Skeletal muscle cell (primary cell): ENCODE data around the gene INSR.
"Not testable (repeated sequence)": the region's sequence is repeated elsewhere in the genome, so short reads cannot be mapped to it uniquely, and the experiment has no call there.

ENCODE experiments used
- DNase-seq: peaks from one replicate; pipeline ENCODE4 v3.0.0-alpha.2; 2010; ENCODE audit warnings: low read depth
- H3K4me3 ChIP-seq: 2 replicates; pipeline ENCODE4 v1.5.1; 2011; ENCODE audit warnings: low read depth, mild to moderate bottlenecking, control low read depth, low read length, moderate library complexity

The INSR gene

DNA sequence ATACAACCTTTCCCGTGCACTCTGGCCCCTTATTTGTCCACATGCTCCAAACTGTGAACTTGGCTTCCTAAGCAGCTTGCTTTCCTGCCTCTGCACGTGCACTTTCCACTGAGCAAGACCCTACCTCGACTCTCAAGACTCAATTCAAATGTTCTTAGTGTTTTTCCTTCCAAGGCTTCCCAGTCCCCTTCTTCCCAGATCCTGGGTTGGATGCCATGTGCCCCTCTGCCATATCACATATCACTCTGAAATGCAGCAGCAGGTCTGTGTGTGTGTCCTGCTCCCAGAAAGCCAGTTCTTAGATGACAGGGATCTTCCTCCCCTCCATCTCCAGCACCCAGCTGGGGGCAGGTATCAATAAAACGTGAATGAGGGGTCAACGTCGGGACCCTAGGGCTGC, 221.7 kb downstream of the INSR start:
- no peak for DNase-seq
- no peak overlapping the region for H3K4me3 ChIP-seq

DNA sequence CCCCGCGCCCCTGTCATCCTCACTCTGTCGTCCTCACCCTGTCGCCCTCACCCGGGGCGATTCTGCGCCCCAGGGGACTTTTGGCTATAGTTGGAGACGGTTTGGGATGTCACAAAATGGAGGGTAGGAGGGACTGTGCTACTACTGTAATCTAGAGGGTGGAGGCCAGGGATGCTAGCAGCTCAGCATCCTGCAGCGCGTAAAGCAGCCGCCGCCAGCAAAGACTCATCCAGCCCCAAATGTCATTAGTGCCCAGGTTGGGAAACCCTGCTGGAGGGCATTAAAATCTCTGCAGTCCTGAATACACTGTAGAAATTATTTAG, 224.3 kb downstream of the INSR start:
- H3K4me3 ChIP-seq, result peak overlapping the region; percentile 89
- DNase-seq, result no peak

DNA sequence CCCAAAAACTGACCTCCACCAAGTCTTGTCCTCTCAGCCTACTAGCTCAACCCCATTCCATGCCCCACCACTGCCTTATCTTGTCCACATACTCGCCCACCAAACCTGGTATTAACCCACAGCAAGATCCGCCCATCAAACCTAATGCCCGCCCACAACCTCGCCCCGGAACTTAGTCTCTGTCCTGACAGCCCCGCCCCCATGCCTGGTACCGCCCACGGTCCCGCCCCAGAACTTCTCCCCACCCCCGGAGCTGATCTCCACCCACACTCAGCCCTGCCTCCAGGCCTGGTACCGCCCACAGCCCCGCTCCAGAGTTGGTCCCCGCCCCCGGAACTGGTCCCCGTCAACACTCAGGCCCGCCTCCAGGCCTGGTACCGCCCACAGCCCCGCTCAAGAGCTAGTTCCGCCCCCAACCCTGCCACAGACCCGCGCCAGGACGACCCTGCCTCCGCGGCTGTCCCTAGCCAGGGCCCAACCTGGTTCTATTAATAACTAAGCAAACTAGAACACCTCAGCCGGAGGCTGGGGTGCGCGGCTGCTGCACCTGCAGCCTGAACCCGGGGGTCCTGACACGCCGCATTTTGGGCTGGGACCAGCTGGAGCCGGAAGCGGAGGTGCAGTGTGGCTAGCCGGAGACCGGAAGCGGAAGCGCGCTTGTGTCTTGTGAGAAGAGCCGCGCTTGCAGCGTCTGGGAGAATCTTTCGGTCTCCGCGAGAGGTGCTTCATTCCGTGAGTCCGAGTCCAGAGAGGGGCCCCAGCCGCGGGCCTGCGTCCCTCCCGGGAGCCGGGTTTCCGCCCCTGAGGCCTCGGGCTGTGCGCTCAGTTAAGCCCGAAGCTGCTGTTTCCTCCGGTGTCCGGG, 224.9 kb downstream of the INSR start, which contains the start of gene ZNF557:
TSS of gene ZNF557 (plus strand) at position 662 of the 862 bp plus-strand sequence. CDS start 5,372 bp downstream, outside the sequence.
- DNase-seq, result peak; percentile 86
- peak within 1 kb of the TSS; percentile 89 for H3K4me3 ChIP-seq

DNA sequence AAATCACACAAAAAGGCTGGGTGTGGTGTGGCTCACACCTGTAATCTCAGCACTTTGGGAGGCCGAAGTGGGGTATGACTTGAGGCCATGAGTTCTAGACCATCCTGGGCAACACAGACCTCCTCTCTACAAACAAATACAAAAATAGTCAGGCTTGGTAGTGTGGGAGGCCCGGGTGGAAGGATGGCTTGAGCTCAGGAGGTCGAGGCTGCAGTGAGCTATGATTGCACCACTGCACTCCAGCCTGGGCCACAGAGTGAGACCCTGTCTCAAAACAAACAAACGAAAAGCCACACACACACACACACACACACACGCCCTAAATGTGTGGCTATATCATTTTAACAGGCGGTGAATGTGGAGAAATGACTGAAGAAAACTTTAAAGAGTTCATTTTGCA, 225.6 kb downstream of the INSR start:
- DNase-seq, result no peak
- H3K4me3 ChIP-seq, result peak overlapping the region; percentile 26

DNA sequence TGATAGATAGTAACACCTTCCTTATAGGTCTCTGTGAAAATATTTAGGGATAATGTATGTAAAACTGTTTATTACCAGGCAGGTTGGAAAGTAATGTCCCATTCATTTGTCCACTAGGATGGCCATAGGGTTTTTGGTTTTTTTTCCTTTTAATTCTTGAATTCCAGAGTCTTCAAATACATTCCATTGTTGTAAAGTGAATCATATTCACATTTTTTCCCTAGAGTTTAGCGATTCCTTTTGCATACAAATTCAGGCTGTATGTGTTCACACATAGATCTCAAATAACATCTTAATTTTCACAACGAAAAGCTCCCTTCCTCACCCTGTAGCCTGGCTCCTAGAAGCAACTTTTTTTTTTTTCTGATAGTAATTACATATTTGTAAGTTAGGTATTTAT, 226.5 kb downstream of the INSR start:
- DNase-seq, result no peak
- H3K4me3 ChIP-seq, result no peak overlapping the region

DNA sequence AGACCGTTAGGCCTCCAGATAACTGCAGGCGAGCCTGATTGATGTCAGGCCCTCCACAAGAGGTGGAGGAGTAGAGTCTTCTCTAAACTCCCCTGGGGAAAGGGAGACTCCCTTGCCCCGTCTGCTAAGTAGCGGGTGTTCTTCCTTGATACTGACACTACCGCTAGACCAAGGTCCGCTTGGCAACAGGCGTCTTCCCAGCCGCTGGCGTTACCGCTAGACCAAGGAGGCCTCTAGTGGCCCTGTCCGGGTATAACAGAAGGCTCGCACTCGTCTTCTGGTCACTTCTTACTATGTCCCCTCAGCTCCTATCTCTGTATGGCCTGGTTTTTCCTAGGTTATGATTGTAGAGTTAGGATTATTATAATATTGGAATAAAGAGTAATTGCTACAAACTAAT, 227.1 kb downstream of the INSR start:
- not testable (repeated sequence) for DNase-seq, H3K4me3 ChIP-seq

DNA sequence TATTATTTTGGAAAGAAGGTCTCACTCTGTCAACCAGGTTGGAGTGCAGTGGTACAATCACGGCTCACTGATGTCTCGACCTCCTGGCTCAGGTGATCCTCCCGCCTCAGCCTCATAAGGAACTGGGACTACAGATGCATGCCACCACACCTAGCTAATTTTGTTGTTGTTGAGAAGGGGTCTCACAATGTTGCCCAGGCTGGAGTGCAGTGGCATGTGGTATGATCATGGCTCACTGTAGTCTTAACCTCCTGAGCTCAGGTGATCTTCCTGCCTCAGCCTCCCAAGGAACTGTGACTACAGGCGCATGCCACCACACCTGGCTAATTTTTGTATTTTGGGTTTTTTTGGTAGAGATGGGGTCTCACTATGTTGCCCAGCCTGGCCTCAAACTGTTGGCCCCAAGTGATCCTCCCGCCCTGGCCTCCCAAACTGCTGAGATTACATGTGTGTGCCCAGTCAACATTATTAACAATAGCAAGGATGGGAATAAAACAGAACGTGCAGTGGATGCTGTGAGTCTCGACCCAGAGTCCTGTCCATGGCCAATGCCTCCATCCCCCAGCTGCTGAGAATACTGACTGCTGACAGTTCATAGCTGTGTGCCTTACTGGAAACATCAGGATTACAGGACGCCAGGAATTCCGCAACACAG, 230.3 kb downstream of the INSR start:
- no peak overlapping the region for H3K4me3 ChIP-seq
- no peak for DNase-seq

DNA sequence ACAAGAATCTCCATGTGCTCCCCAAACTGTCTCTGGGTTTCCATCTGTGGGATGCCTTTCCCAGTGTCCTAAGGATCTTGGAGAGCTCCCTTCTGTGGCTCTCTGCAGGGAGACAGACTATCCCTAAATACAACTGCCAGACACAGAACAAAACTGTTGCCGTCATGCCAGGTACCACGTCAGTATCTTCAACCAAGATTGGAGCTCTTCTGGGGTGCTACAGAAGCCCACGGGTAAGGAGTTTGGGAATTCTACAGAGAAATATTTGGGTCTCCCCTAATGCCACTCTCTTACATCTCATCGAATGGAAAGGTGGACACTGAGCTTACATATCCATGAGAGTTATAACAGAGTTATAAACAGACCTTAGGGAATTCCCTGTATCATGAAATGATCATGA, 230.9 kb downstream of the INSR start:
- DNase-seq, result no peak

More for the DNA sequence above, 230.9 kb downstream of the INSR start:
- no peak overlapping the region for H3K4me3 ChIP-seq
